Measurements from ENCODE around the gene MYO5B.

DNA sequence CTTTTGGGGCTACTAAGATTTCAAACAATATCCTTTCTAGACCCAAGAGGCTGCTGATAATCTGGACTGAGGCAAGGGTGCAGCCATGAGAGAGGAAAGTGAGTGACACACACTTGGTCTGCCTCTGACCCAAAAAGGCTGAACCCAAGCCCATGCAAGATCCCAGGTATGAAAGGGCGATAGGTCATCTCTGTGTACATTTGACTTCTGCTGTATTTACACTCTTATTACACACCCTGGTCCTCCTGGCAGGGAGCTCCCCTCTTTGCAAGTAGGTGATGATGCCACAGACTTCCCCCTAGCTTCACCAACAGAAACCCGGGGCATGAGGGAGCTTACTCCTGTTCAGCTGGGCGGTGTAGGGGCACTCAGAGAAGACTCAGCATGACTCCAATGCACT is 319.8 kb downstream of the MYO5B start:
- TF ChIP-seq POLR2AphosphoS5 (IDR thresholded peaks at IDR 0.05) (no peak), EZH2 (IDR thresholded peaks at IDR 0.05; ENCODE audit: borderline replicate concordance, insufficient read depth, low read length, poor library complexity, severe bottlenecking) (no peak), TAF1 (IDR thresholded peaks at IDR 0.05; ENCODE audit: low read depth) (no peak), SMC3 (conservative IDR thresholded peaks at IDR 0.05; ENCODE audit: poor library complexity) (no peak), EP300 (conservative IDR thresholded peaks at IDR 0.05; ENCODE audit: poor library complexity, severe bottlenecking) (no peak), MXI1 (conservative IDR thresholded peaks at IDR 0.05; ENCODE audit: poor library complexity, severe bottlenecking) (no peak)
- TF ChIP-seq, protein P1, sequence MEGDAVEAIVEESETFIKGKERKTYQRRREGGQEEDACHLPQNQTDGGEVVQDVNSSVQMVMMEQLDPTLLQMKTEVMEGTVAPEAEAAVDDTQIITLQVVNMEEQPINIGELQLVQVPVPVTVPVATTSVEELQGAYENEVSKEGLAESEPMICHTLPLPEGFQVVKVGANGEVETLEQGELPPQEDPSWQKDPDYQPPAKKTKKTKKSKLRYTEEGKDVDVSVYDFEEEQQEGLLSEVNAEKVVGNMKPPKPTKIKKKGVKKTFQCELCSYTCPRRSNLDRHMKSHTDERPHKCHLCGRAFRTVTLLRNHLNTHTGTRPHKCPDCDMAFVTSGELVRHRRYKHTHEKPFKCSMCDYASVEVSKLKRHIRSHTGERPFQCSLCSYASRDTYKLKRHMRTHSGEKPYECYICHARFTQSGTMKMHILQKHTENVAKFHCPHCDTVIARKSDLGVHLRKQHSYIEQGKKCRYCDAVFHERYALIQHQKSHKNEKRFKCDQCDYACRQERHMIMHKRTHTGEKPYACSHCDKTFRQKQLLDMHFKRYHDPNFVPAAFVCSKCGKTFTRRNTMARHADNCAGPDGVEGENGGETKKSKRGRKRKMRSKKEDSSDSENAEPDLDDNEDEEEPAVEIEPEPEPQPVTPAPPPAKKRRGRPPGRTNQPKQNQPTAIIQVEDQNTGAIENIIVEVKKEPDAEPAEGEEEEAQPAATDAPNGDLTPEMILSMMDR (IDR thresholded peaks at IDR 0.05; ENCODE audit: poor library complexity, severe bottlenecking): no peak
- TF ChIP-seq, protein P2, sequence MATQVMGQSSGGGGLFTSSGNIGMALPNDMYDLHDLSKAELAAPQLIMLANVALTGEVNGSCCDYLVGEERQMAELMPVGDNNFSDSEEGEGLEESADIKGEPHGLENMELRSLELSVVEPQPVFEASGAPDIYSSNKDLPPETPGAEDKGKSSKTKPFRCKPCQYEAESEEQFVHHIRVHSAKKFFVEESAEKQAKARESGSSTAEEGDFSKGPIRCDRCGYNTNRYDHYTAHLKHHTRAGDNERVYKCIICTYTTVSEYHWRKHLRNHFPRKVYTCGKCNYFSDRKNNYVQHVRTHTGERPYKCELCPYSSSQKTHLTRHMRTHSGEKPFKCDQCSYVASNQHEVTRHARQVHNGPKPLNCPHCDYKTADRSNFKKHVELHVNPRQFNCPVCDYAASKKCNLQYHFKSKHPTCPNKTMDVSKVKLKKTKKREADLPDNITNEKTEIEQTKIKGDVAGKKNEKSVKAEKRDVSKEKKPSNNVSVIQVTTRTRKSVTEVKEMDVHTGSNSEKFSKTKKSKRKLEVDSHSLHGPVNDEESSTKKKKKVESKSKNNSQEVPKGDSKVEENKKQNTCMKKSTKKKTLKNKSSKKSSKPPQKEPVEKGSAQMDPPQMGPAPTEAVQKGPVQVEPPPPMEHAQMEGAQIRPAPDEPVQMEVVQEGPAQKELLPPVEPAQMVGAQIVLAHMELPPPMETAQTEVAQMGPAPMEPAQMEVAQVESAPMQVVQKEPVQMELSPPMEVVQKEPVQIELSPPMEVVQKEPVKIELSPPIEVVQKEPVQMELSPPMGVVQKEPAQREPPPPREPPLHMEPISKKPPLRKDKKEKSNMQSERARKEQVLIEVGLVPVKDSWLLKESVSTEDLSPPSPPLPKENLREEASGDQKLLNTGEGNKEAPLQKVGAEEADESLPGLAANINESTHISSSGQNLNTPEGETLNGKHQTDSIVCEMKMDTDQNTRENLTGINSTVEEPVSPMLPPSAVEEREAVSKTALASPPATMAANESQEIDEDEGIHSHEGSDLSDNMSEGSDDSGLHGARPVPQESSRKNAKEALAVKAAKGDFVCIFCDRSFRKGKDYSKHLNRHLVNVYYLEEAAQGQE (IDR thresholded peaks at IDR 0.05; ENCODE audit: borderline replicate concordance): no peak
